HEK293 (cell line): Measurements from ENCODE around the gene RIMS1.

Source experiments
- CTCF ChIA-PET: fragments of 350-600 bp; formaldehyde crosslinking; extraction: SDS; loops from one replicate; lab custom pipeline; 2021; ENCODE audit warnings: antibody characterized with exemption; lab: Yijun Ruan, JAX
- POLR2A ChIA-PET: fragments of 300-600 bp; formaldehyde crosslinking; extraction: SDS; loops from one replicate; lab custom pipeline; 2020; ENCODE audit warnings: antibody characterized with exemption, inconsistent platforms; lab: Yijun Ruan, JAX
- H3K27ac ChIP-seq: fragments of 200-500 bp; sonication (Bioruptor generic); 2 replicates; pipeline ENCODE4 v1.5.1; 2014; ENCODE audit warnings: low read depth, low read length, control low read depth, inconsistent platforms; ENCODE audit errors: extremely low read depth
- H3K36me3 ChIP-seq, 2 experiments: fragments of 200-500 bp in 1 of 2; sonication (Bioruptor generic) in 1 of 2; 1 replicate in 1 of 2; 2 replicates in 1 of 2; pipeline ENCODE4 v1.5.1; 2014 to 2017; ENCODE audit warnings: inconsistent platforms in 2 of 2, low read length in 2 of 2; ENCODE audit not compliant: control insufficient read depth in 2 of 2, insufficient read depth in 1 of 2
- H3K4me1 ChIP-seq: fragments of 200-500 bp; sonication (Bioruptor generic); 2 replicates; pipeline ENCODE4 v1.5.1; 2014; ENCODE audit warnings: mild to moderate bottlenecking, low read length, inconsistent platforms; ENCODE audit not compliant: control insufficient read depth, insufficient read depth
- H3K4me3 ChIP-seq: 2 replicates; pipeline ENCODE4 v1.5.1; 2011; ENCODE audit warnings: low read depth, mild to moderate bottlenecking, control low read depth, low read length, moderate library complexity
- H3K9me3 ChIP-seq: fragments of 200-500 bp; sonication (Bioruptor generic); 2 replicates; pipeline ENCODE4 v1.5.1; 2014; ENCODE audit warnings: low read depth, low read length, inconsistent platforms; ENCODE audit not compliant: control insufficient read depth, insufficient read depth
- IKZF3 ChIP-seq: fragments of 450-650 bp; IDR thresholded peaks from 2 replicates; pipeline ENCODE4 v1.5.0; 2018; ENCODE audit warnings: missing biosample characterization, mild to moderate bottlenecking, missing genetic modification characterization, moderate library complexity
- KLF9 ChIP-seq: fragments of 450-650 bp; formaldehyde crosslinking; IDR thresholded peaks from 2 replicates; pipeline ENCODE4 v1.5.1; 2016; ENCODE audit warnings: missing biosample characterization, missing genetic modification characterization, low read depth
- MEIS1 ChIP-seq: sonication (generic); formaldehyde crosslinking; IDR thresholded peaks from 2 replicates; pipeline ENCODE4 v1.8.1; 2022; ENCODE audit warnings: missing genetic modification reagents, mild to moderate bottlenecking, borderline replicate concordance
- SETDB1 ChIP-seq: IDR thresholded peaks from one replicate; pipeline ENCODE4 v1.6.1; 2017; ENCODE audit warnings: mild to moderate bottlenecking, low read length, moderate library complexity, mixed read lengths; ENCODE audit not compliant: insufficient read length
- YY1 ChIP-seq: fragments of 450-650 bp; formaldehyde crosslinking; IDR thresholded peaks from 2 replicates; pipeline ENCODE4 v1.5.1; 2018; ENCODE audit warnings: missing biosample characterization, missing genetic modification characterization
- ZBTB21 ChIP-seq: fragments of 450-650 bp; formaldehyde crosslinking; IDR thresholded peaks from 2 replicates; pipeline ENCODE4 v1.5.1; 2017; ENCODE audit warnings: missing biosample characterization, missing genetic modification characterization
- ZBTB44 ChIP-seq: fragments of 450-650 bp; IDR thresholded peaks from 2 replicates; pipeline ENCODE4 v1.5.1; 2018; ENCODE audit warnings: missing biosample characterization, mild to moderate bottlenecking, missing genetic modification characterization
- ZFHX2 ChIP-seq: fragments of 450-650 bp; formaldehyde crosslinking; conservative IDR thresholded peaks from 2 replicates; pipeline ENCODE4 v1.5.1; 2016; ENCODE audit warnings: missing biosample characterization, missing genetic modification characterization
- ZIC2 ChIP-seq: fragments of 450-650 bp; formaldehyde crosslinking; IDR thresholded peaks from 2 replicates; pipeline ENCODE4 v1.5.1; 2016; ENCODE audit warnings: missing biosample characterization, missing genetic modification characterization
- ZNF175 ChIP-seq: fragments of 450-650 bp; formaldehyde crosslinking; IDR thresholded peaks from 2 replicates; pipeline ENCODE4 v1.5.1; 2016; ENCODE audit warnings: missing biosample characterization, missing genetic modification characterization
- ZNF239 ChIP-seq: fragments of 450-650 bp; formaldehyde crosslinking; IDR thresholded peaks from 2 replicates; pipeline ENCODE4 v1.5.1; 2016; ENCODE audit warnings: missing biosample characterization, missing genetic modification characterization
- ZNF274 ChIP-seq, 2 experiments: fragments of 200-500 bp in 1 of 2; fragments of 450-650 bp in 1 of 2; sonication (Bioruptor generic) in 1 of 2; formaldehyde crosslinking in 1 of 2; IDR thresholded peaks; 2 replicates each; pipeline versions ENCODE4 v1.5.1 to v1.6.1; 2014 to 2016; ENCODE audit warnings: borderline replicate concordance in 1 of 2, inconsistent platforms in 1 of 2, low read length in 1 of 2, missing biosample characterization in 1 of 2, missing genetic modification characterization in 1 of 2
- ZNF280C ChIP-seq: fragments of 450-650 bp; formaldehyde crosslinking; IDR thresholded peaks from 2 replicates; pipeline ENCODE4 v1.5.1; 2016; ENCODE audit warnings: missing biosample characterization, missing genetic modification characterization
- ZNF292 ChIP-seq: fragments of 450-650 bp; formaldehyde crosslinking; IDR thresholded peaks from 2 replicates; pipeline ENCODE4 v1.5.1; 2016; ENCODE audit warnings: low read depth, missing biosample characterization, missing genetic modification characterization, borderline replicate concordance
- ZNF335 ChIP-seq: fragments of 450-650 bp; formaldehyde crosslinking; conservative IDR thresholded peaks from 2 replicates; pipeline ENCODE4 v1.5.1; 2016; ENCODE audit warnings: missing biosample characterization, missing genetic modification characterization
- ZNF626 ChIP-seq: fragments of 450-650 bp; sonication (Bioruptor Pico); formaldehyde crosslinking; IDR thresholded peaks from 2 replicates; pipeline ENCODE4 v1.5.1; 2018; ENCODE audit warnings: missing biosample characterization, missing genetic modification characterization, inconsistent platforms
- ZNF654 ChIP-seq: fragments of 450-650 bp; formaldehyde crosslinking; IDR thresholded peaks from 2 replicates; pipeline ENCODE4 v1.5.1; 2016; ENCODE audit warnings: low read depth, missing biosample characterization, missing genetic modification characterization
- ZNF707 ChIP-seq: fragments of 450-650 bp; formaldehyde crosslinking; IDR thresholded peaks from 2 replicates; pipeline ENCODE4 v1.5.1; 2016; ENCODE audit warnings: missing biosample characterization, missing genetic modification characterization
- ZNF776 ChIP-seq: fragments of 450-650 bp; formaldehyde crosslinking; IDR thresholded peaks from 2 replicates; pipeline ENCODE4 v1.5.0; 2017; ENCODE audit warnings: missing biosample characterization, missing genetic modification characterization, borderline replicate concordance
- ZNF785 ChIP-seq: fragments of 450-650 bp; formaldehyde crosslinking; IDR thresholded peaks from 2 replicates; pipeline ENCODE4 v1.5.1; 2016; ENCODE audit warnings: missing biosample characterization, missing genetic modification characterization
- ZNF791 ChIP-seq: fragments of 450-650 bp; formaldehyde crosslinking; IDR thresholded peaks from 2 replicates; pipeline ENCODE4 v1.5.1; 2016; ENCODE audit warnings: missing biosample characterization, missing genetic modification characterization
- ZNF830 ChIP-seq: fragments of 450-650 bp; IDR thresholded peaks from 2 replicates; pipeline ENCODE4 v1.5.0; 2018; ENCODE audit warnings: missing biosample characterization, missing genetic modification characterization, low read depth, mild to moderate bottlenecking, moderate library complexity
- TF ChIP-seq, protein P1 (sequence below): fragments of 450-650 bp; IDR thresholded peaks from 2 replicates; pipeline ENCODE4 v1.5.1; 2018; ENCODE audit warnings: missing biosample characterization, missing genetic modification characterization
- TF ChIP-seq, protein P2 (sequence below): fragments of 450-650 bp; formaldehyde crosslinking; IDR thresholded peaks from 2 replicates; pipeline ENCODE4 v1.5.1; 2017; ENCODE audit warnings: missing biosample characterization, missing genetic modification characterization
- TF ChIP-seq, protein P3 (sequence below): fragments of 450-650 bp; formaldehyde crosslinking; IDR thresholded peaks from 2 replicates; pipeline ENCODE4 v1.5.1; 2016; ENCODE audit warnings: missing biosample characterization, missing genetic modification characterization

RIMS1 gene

DNA sequence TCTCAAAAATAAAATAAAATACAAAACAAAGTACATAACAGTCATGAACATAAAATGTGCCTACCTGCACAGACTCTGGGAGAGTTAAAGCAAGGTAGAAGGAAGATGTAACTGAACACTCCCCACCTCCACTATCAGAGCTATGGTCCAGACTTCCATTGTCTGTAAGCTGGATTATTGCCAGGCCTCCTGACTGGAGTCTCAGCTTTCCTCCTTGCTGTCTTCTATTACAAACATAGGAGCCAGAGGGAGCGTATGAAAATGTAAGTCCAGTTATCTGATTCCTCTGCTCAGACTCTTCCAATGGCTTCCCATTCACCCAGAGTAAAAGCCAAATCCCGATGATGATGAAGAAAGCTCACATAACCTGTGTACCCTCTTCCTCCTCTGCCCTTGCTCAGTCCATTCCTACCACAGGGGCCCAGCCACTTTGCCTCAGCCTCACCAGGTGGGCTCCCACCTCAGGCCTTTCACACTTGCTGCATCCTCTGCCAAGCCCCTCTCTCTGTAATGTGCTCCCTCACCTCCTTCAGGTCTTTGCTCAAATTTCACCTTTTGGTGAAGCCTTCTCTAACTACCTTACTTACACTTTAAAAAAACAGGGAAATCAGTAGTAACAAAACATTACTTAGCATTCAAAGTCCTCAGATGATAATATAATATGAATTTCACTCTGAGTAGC is 194.1 kb downstream of the RIMS1 start:
- no peaks in the 10 kb centered on the region for H3K4me1 ChIP-seq
- CTCF ChIA-PET = interaction anchor here (0.5 to 1.6 kb wide), 3 partner anchors 144 to 696 kb away, joined by 3 to 4 read pairs (median 3); no protein-coding TSS in a partner anchor
- no peak overlapping the region for H3K4me3 ChIP-seq
- TF ChIP-seq ZNF274 (IDR thresholded peaks at IDR 0.05; ENCODE audit: low read length) (no peak), ZNF274 (tag by site-specific recombination; IDR thresholded peaks at IDR 0.05; ENCODE audit: borderline replicate concordance) (no peak), ZNF707 (tag by site-specific recombination) (no peak), ZNF830 (no peak), ZNF280C (tag by site-specific recombination) (no peak), IKZF3 (tag by site-specific recombination) (no peak), ZNF239 (no peak), ZFHX2 (tag by site-specific recombination) (no peak), ZBTB21 (tag by site-specific recombination) (no peak), ZBTB44 (tag by site-specific recombination) (no peak), ZNF654 (tag by site-specific recombination) (no peak), ZNF791 (tag by site-specific recombination) (no peak), ZIC2 (tag by site-specific recombination) (no peak), ZNF776 (tag by site-specific recombination) (no peak), YY1 (tag by site-specific recombination) (no peak)
- TF ChIP-seq, protein P1, sequence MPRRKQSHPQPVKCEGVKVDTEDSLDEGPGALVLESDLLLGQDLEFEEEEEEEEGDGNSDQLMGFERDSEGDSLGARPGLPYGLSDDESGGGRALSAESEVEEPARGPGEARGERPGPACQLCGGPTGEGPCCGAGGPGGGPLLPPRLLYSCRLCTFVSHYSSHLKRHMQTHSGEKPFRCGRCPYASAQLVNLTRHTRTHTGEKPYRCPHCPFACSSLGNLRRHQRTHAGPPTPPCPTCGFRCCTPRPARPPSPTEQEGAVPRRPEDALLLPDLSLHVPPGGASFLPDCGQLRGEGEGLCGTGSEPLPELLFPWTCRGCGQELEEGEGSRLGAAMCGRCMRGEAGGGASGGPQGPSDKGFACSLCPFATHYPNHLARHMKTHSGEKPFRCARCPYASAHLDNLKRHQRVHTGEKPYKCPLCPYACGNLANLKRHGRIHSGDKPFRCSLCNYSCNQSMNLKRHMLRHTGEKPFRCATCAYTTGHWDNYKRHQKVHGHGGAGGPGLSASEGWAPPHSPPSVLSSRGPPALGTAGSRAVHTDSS (tag by site-specific recombination) = no peak
- TF ChIP-seq, protein P2, sequence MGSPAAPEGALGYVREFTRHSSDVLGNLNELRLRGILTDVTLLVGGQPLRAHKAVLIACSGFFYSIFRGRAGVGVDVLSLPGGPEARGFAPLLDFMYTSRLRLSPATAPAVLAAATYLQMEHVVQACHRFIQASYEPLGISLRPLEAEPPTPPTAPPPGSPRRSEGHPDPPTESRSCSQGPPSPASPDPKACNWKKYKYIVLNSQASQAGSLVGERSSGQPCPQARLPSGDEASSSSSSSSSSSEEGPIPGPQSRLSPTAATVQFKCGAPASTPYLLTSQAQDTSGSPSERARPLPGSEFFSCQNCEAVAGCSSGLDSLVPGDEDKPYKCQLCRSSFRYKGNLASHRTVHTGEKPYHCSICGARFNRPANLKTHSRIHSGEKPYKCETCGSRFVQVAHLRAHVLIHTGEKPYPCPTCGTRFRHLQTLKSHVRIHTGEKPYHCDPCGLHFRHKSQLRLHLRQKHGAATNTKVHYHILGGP (tag by site-specific recombination) = no peak
- TF ChIP-seq, all 188 proteins: peak for 0
- POLR2A ChIA-PET = interaction anchor here (0.6 kb wide), 1 partner anchor 278 kb away, joined by 3 read pairs; no protein-coding TSS in a partner anchor
- no peaks in the 10 kb centered on the region for H3K36me3 ChIP-seq
- no peak overlapping the region for H3K27ac ChIP-seq
- H3K9me3 ChIP-seq = no peaks in the 10 kb centered on the region

- no peak overlapping the region for H3K4me3 ChIP-seq
- no peaks in the 10 kb centered on the region for H3K36me3 ChIP-seq
- CTCF ChIA-PET = interaction anchor here (0.5 to 1.6 kb wide), 2 partner anchors 536 to 548 kb away, joined by 3 to 4 read pairs; no protein-coding TSS in a partner anchor
- no peak overlapping the region for H3K27ac ChIP-seq
- POLR2A ChIA-PET = no interaction called here
- no peaks in the 10 kb centered on the region for H3K9me3 ChIP-seq
- no peaks in the 10 kb centered on the region for H3K4me1 ChIP-seq
- no peak for TF ChIP-seq ZNF175 (tag by site-specific recombination)
- no peak for TF ChIP-seq ZNF785
- TF ChIP-seq, protein P1 (tag by site-specific recombination) = no peak
- no peak for TF ChIP-seq MEIS1 (CRISPR knock-in tag)
- no peak for TF ChIP-seq ZNF626 (tag by site-specific recombination)
- TF ChIP-seq ZNF292 = no peak
- TF ChIP-seq ZNF239 = no peak
- TF ChIP-seq ZNF335 (tag by site-specific recombination) = no peak
- TF ChIP-seq, protein P3, sequence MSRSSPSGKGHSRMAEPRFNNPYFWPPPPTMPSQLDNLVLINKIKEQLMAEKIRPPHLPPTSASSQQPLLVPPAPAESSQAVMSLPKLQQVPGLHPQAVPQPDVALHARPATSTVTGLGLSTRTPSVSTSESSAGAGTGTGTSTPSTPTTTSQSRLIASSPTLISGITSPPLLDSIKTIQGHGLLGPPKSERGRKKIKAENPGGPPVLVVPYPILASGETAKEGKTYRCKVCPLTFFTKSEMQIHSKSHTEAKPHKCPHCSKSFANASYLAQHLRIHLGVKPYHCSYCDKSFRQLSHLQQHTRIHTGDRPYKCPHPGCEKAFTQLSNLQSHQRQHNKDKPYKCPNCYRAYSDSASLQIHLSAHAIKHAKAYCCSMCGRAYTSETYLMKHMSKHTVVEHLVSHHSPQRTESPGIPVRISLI (tag by site-specific recombination) = no peak
- no peak for TF ChIP-seq SETDB1
- no peak for TF ChIP-seq KLF9 (tag by site-specific recombination)
Measured at GRCh38 chr6:72081871-72082270, 195.5 kb downstream of the RIMS1 start.
